Tibial artery (tissue), 4 donors: Measurements from ENCODE around the gene SPTA1.

Experiments used
- DNase-seq, 2 donors: peaks; one replicate each; pipeline ENCODE4 v3.0.0-alpha.2; 2019
- H3K27ac ChIP-seq, 2 donors: fragments of 200-600 bp; sonication (generic) in 1 of 2; 1 replicate in 1 of 2; 2 replicates in 1 of 2; pipeline ENCODE4 v1.5.1; 2018 to 2019; ENCODE audit warnings: mild to moderate bottlenecking in 1 of 2
- H3K27me3 ChIP-seq, 2 donors: fragments of 200-600 bp; sonication (generic) in 1 of 2; one replicate each; pipeline versions ENCODE4 v1.5.1 to v1.6.0; 2016 to 2019
- H3K36me3 ChIP-seq, 3 donors: fragments of 200-600 bp; sonication (generic) in 2 of 3; one replicate each; pipeline ENCODE4 v1.5.1; 2016 to 2019; ENCODE audit warnings: mild to moderate bottlenecking in 2 of 3
- H3K4me1 ChIP-seq, 4 donors: fragments of 200-600 bp; sonication (generic) in 2 of 4; 1 replicate in 3 of 4; 2 replicates in 1 of 4; pipeline ENCODE4 v1.5.1; 2016 to 2019
- H3K4me3 ChIP-seq, 2 donors: fragments of 200-600 bp; sonication (generic) in 1 of 2; 1 replicate in 1 of 2; 2 replicates in 1 of 2; pipeline ENCODE4 v1.5.1; 2018 to 2019; ENCODE audit warnings: mild to moderate bottlenecking in 2 of 2
- H3K9me3 ChIP-seq, 3 donors: fragments of 200-600 bp; sonication (generic) in 1 of 3; one replicate each; pipeline ENCODE4 v1.5.1; 2016 to 2019
- intact Hi-C: fragments of 100-400 bp; cut with DNase I; formaldehyde crosslinking; loops from one replicate; pipeline ENCODE4 v1.15.0; 2023; ENCODE audit warnings: low total_unique reads
- TF ChIP-seq, protein P1 (sequence below), 2 experiments: fragments of 200-600 bp in 1 of 2; fragments of 450-650 bp in 1 of 2; IDR thresholded peaks; one replicate each; pipeline ENCODE4 v1.5.1; 2017 to 2019; ENCODE audit warnings: antibody characterized with exemption in 2 of 2, mild to moderate bottlenecking in 1 of 2, moderate library complexity in 1 of 2

SPTA1 gene

DNA sequence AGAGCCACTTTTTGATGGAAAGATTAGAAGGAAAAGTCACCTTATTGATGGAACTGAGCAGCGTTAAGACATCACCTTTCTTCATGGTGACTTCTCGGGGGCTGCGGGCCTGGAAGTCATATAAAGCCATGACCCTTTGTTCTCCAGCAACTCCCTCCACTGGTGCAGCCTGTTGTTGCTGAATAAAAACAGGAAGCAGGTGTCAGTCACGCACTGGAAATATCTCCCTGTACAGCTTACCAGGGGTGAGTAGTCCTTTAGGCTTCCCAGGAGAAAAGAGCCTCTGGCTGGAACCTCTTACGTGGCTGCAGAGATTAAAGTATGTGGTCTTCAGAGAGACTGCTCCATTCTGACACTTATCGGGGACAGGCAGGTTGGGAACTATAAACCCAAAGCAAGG, 31.9 kb downstream of the SPTA1 start:
- Histone ChIP-seq H3K27ac (no peak overlapping the region), H3K27me3 (no peaks in the 10 kb centered on the region), H3K9me3 (no peaks in the 10 kb centered on the region), H3K4me3 (no peak overlapping the region), H3K36me3 (no peaks in the 10 kb centered on the region), H3K4me1 (no peaks in the 10 kb centered on the region)
- peak in 1 of 2 donors; percentile 23 for DNase-seq
- TF ChIP-seq, protein P1, sequence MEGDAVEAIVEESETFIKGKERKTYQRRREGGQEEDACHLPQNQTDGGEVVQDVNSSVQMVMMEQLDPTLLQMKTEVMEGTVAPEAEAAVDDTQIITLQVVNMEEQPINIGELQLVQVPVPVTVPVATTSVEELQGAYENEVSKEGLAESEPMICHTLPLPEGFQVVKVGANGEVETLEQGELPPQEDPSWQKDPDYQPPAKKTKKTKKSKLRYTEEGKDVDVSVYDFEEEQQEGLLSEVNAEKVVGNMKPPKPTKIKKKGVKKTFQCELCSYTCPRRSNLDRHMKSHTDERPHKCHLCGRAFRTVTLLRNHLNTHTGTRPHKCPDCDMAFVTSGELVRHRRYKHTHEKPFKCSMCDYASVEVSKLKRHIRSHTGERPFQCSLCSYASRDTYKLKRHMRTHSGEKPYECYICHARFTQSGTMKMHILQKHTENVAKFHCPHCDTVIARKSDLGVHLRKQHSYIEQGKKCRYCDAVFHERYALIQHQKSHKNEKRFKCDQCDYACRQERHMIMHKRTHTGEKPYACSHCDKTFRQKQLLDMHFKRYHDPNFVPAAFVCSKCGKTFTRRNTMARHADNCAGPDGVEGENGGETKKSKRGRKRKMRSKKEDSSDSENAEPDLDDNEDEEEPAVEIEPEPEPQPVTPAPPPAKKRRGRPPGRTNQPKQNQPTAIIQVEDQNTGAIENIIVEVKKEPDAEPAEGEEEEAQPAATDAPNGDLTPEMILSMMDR (IDR thresholded peaks at IDR 0.05): no peak
- intact Hi-C loops: no loop called here

DNA sequence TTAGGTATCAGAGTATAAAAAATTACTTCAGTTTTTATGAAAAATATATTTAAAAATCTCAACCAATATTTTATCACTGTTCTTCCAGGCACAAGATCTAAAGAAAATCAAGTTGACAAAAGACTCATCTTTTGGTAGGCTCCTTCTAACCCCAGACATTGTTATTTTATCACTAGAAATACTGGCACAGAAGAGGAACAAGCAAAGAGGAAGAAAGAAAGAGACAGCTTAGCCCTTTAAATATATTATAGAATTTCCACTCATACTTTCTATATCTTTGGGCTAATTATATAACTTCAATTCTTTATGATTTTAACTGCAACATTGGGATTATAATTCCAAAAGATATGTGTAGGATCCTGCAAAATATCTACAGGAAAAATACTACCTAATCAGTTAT, 32.4 kb downstream of the SPTA1 start:
- Histone ChIP-seq H3K27me3 (no peaks in the 10 kb centered on the region), H3K4me3 (no peak overlapping the region), H3K36me3 (no peaks in the 10 kb centered on the region), H3K9me3 (no peaks in the 10 kb centered on the region), H3K27ac (no peak overlapping the region), H3K4me1 (no peaks in the 10 kb centered on the region)
- TF ChIP-seq, protein P1 (IDR thresholded peaks at IDR 0.05): no peak
- intact Hi-C loops: no loop called here
- DNase-seq: no peak

DNA sequence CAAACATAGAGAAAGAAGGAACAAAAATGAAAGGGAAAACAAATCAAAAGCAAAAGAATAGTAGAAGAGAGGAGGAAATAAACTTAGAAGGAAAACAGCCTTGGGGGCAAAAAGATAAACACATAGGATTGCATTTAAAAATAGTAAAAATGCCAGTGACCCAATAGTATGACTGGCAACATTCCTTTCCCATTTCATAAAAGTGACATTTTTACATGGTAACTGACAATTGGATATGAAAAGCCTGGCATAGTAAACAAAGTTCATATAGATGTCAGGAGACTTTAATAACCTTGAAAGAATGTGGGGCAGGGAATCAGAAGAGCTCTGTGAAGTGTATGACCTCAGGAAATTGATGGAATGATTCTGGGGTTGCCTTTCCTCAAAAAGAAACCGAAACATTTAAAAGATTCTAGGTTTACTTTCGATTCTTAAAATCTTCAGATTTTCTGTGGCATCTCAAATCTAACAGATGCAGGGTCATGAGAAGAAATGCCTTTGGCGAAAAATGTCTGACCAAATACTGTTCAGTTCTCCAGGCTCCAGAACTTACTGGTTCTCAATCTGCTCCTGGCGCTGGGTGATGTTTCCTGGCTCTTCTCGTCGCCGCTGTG, 33.7 kb downstream of the SPTA1 start:
- Histone ChIP-seq H3K27me3 (no peaks in the 10 kb centered on the region), H3K36me3 (no peaks in the 10 kb centered on the region), H3K4me1 (no peaks in the 10 kb centered on the region), H3K4me3 (no peak overlapping the region), H3K9me3 (no peaks in the 10 kb centered on the region), H3K27ac (no peak overlapping the region)
- no peak for DNase-seq
- TF ChIP-seq, protein P1 (IDR thresholded peaks at IDR 0.05): no peak
- intact Hi-C loops: no loop called here

DNA sequence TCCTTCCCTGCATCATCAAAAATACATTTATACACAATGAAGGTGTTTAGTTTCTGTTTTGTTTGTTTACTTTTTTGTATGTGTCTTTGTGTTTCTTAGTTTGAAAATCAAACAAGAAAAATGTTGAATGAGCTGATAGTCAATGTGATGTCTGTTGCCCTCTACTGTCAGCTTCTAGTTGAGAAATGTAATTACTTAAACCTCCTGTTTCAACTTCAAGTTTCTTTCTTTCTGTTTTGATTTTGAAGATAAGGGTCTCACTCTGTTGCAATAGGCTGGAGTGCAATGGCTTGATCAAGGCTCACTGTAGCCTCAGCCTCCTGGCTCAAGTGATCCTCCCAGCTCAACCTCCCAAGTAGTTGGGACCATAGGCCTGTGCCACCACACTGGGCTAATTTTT, 37.5 kb downstream of the SPTA1 start:
- H3K9me3 ChIP-seq: no peaks in the 10 kb centered on the region
- H3K27ac ChIP-seq: no peak overlapping the region
- TF ChIP-seq, protein P1 (IDR thresholded peaks at IDR 0.05): no peak
- no peaks in the 10 kb centered on the region for H3K4me1 ChIP-seq
- no peaks in the 10 kb centered on the region for H3K36me3 ChIP-seq
- intact Hi-C loops: no loop called here
- no peak for DNase-seq
- H3K4me3 ChIP-seq: no peak overlapping the region
- no peaks in the 10 kb centered on the region for H3K27me3 ChIP-seq

DNA sequence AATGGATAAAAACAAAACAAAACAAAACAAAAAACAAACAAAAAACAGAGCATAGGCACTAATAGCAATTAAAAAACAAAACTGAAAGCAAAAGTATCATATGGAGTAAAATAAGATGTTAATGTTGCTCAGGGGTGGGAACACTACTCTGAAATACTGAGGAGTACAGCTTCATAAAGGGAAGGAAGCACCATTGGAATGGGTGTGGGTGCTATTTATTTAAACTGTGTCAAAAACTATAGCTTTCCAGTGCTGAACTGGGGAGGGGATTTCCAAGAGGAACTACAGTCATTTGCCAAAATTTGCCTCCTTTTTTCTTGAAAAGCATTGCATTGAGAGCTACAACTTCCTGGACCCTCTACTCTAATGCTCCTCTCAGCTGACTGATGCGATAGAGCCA, 40.0 kb downstream of the SPTA1 start:
- H3K27me3 ChIP-seq: no peaks in the 10 kb centered on the region
- H3K4me3 ChIP-seq: no peak overlapping the region
- intact Hi-C loops: no loop called here
- TF ChIP-seq, protein P1 (IDR thresholded peaks at IDR 0.05): no peak
- H3K4me1 ChIP-seq: no peaks in the 10 kb centered on the region
- no peak overlapping the region for H3K27ac ChIP-seq
- H3K36me3 ChIP-seq: no peaks in the 10 kb centered on the region
- DNase-seq: no peak
- H3K9me3 ChIP-seq: no peaks in the 10 kb centered on the region

DNA sequence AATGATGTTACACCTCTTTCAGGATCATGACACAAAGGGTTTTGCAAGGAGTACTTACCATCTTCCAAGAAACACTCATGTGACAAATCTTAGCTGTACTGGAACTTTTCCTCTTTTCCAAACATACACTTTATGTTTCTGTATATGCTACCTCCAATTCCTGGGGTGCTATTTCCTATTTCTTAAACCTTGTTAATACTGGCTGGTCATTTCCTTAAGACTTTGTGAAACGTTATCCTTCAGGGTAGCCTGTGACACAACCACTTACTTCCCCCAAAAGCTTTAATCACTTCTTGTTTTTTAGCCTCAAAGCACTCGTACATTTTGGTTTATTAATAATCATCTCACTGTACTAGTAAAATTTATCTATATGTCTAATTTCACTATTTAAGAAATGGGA, 42.1 kb downstream of the SPTA1 start:
- TF ChIP-seq, protein P1 (IDR thresholded peaks at IDR 0.05): no peak
- Histone ChIP-seq H3K27ac (no peak overlapping the region), H3K9me3 (no peaks in the 10 kb centered on the region), H3K4me3 (no peak overlapping the region), H3K4me1 (no peaks in the 10 kb centered on the region), H3K36me3 (no peaks in the 10 kb centered on the region), H3K27me3 (no peaks in the 10 kb centered on the region)
- intact Hi-C loops: no loop called here
- DNase-seq: no peak
